Measurements from ENCODE around the gene PASK.

DNA sequence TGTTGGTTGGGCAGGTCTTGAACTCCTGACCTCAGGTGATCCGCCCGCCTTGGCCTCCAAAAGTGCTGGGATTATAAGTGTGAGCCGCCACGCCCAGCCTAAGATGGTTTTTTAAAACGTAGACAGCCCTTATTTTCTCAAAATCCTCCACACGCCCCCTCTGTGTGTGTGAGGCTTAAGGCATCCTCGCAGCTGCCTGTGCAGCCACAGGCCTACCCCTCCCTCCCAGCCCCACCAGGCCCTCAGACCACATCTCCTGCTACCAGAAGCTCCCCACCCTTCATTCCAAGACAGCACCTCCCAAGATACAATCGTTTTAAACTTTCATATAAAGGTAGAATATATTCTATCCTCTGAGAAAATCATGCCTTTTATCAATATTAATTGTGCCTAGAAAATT is 44.0 kb upstream of the PASK start:
- TF ChIP-seq POLR2AphosphoS5 (IDR thresholded peaks at IDR 0.05) (no peak), POLR2A (IDR thresholded peaks at IDR 0.05) (no peak)
- TF ChIP-seq, protein P1, sequence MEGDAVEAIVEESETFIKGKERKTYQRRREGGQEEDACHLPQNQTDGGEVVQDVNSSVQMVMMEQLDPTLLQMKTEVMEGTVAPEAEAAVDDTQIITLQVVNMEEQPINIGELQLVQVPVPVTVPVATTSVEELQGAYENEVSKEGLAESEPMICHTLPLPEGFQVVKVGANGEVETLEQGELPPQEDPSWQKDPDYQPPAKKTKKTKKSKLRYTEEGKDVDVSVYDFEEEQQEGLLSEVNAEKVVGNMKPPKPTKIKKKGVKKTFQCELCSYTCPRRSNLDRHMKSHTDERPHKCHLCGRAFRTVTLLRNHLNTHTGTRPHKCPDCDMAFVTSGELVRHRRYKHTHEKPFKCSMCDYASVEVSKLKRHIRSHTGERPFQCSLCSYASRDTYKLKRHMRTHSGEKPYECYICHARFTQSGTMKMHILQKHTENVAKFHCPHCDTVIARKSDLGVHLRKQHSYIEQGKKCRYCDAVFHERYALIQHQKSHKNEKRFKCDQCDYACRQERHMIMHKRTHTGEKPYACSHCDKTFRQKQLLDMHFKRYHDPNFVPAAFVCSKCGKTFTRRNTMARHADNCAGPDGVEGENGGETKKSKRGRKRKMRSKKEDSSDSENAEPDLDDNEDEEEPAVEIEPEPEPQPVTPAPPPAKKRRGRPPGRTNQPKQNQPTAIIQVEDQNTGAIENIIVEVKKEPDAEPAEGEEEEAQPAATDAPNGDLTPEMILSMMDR (IDR thresholded peaks at IDR 0.05 in 8 of 11, conservative IDR thresholded peaks at IDR 0.05 in 3 of 11), result no peak

All from spleen (tissue), 7 donors.